WTC11 (cell line): ENCODE results near the gene COBLL1. TPM values are rescaled to one million over a fixed set of nuclear protein-coding genes. Genes with fewer than 3 reads are reported as not detected.
"Not testable (repeated sequence)": the region's sequence is repeated elsewhere in the genome, so short reads cannot be mapped to it uniquely, and the experiment has no call there.

ENCODE experiments used
- ATAC-seq: fragments of 200-7000 bp; cut with Tn5 transposase; 2 replicates; pipeline ENCODE4 v1.10.0; 2021; ENCODE audit warnings: mild to moderate bottlenecking, moderate library complexity
- CTCF ChIA-PET: fragments of 300-600 bp; sonication (Branson Sonifier 250); formaldehyde crosslinking; loops from one replicate; lab custom pipeline; 2021; ENCODE audit warnings: antibody characterized with exemption; lab: Charles Lee
- POLR2A ChIA-PET: fragments of 350-600 bp; sonication (Branson Sonifier 250); formaldehyde crosslinking; loops from one replicate; lab custom pipeline; 2021; ENCODE audit warnings: antibody characterized with exemption; lab: Charles Lee
- DNase-seq: peaks from one replicate; pipeline ENCODE4 v3.0.0; 2021; ENCODE audit warnings: low spot score
- H3K27ac Mint-ChIP-seq: 2 replicates; pipeline ENCODE4 v1.8.0; 2021; ENCODE audit warnings: mixed read lengths
- H3K27me3 Mint-ChIP-seq: 2 replicates; pipeline ENCODE4 v1.8.0; 2021; ENCODE audit warnings: low read depth, mild to moderate bottlenecking, moderate library complexity, mixed read lengths
- H3K36me3 Mint-ChIP-seq: 2 replicates; pipeline ENCODE4 v1.8.0; 2021; ENCODE audit warnings: mixed read lengths
- H3K4me1 Mint-ChIP-seq: 2 replicates; pipeline ENCODE4 v1.8.0; 2022; ENCODE audit warnings: mixed read lengths
- H3K4me3 Mint-ChIP-seq: 2 replicates; pipeline ENCODE4 v1.8.0; 2021; ENCODE audit warnings: mild to moderate bottlenecking, moderate library complexity, mixed read lengths
- H3K9me3 Mint-ChIP-seq: 2 replicates; pipeline ENCODE4 v1.8.0; 2021; ENCODE audit warnings: mixed read lengths
- CTCF ChIP-seq: fragments of 200-600 bp; IDR thresholded peaks from 2 replicates; pipeline ENCODE4 v1.8.0; 2022; ENCODE audit warnings: antibody characterized with exemption
- E2F1 ChIP-seq: sonication (generic); formaldehyde crosslinking; IDR thresholded peaks from 2 replicates; pipeline ENCODE4 v1.8.0; 2022; ENCODE audit warnings: mild to moderate bottlenecking, missing genetic modification reagents
- GRHL2 ChIP-seq: fragments of 250-450 bp; sonication (Bioruptor Pico); IDR thresholded peaks from 2 replicates; pipeline ENCODE4 v1.8.0; 2022; ENCODE audit warnings: mild to moderate bottlenecking, moderate library complexity; ENCODE audit not compliant: insufficient replicate concordance, severe bottlenecking
- PREB ChIP-seq: sonication (generic); formaldehyde crosslinking; IDR thresholded peaks from 2 replicates; pipeline ENCODE4 v1.8.1; 2022; ENCODE audit warnings: mild to moderate bottlenecking, missing genetic modification reagents, moderate library complexity, borderline replicate concordance
- SOX15 ChIP-seq: fragments of 250-450 bp; sonication (Bioruptor Pico); IDR thresholded peaks from 2 replicates; pipeline ENCODE4 v1.9.0; 2021; ENCODE audit warnings: mild to moderate bottlenecking
- TP53 ChIP-seq: sonication (generic); formaldehyde crosslinking; IDR thresholded peaks from 2 replicates; pipeline ENCODE4 v1.8.1; 2023; ENCODE audit warnings: mild to moderate bottlenecking, missing genetic modification reagents
- ZBTB21 ChIP-seq: sonication (generic); formaldehyde crosslinking; IDR thresholded peaks from 2 replicates; pipeline ENCODE4 v1.8.1; 2023; ENCODE audit warnings: mild to moderate bottlenecking, missing genetic modification reagents, borderline replicate concordance
- ZNF416 ChIP-seq: fragments of 250-450 bp; sonication (Bioruptor Pico); IDR thresholded peaks from 2 replicates; pipeline ENCODE4 v1.9.0; 2021; ENCODE audit warnings: mild to moderate bottlenecking, inconsistent platforms
- total RNA-seq: library from RNA; stranded (reverse); gene quantifications from 3 replicates; pipeline ENCODE4 v1.2.3, GENCODE V29; 2021
- TF ChIP-seq, protein P1 (sequence below): sonication (generic); formaldehyde crosslinking; IDR thresholded peaks from 2 replicates; pipeline ENCODE4 v1.8.1; 2022; ENCODE audit warnings: missing genetic modification reagents, borderline replicate concordance
- TF ChIP-seq, protein P2 (sequence below): sonication (generic); formaldehyde crosslinking; IDR thresholded peaks from 2 replicates; pipeline ENCODE4 v1.8.1; 2022; ENCODE audit warnings: low read depth, missing genetic modification reagents, borderline replicate concordance

The COBLL1 gene
- total RNA-seq, 1 experiment from 2014 or later: 5.8 TPM

DNA sequence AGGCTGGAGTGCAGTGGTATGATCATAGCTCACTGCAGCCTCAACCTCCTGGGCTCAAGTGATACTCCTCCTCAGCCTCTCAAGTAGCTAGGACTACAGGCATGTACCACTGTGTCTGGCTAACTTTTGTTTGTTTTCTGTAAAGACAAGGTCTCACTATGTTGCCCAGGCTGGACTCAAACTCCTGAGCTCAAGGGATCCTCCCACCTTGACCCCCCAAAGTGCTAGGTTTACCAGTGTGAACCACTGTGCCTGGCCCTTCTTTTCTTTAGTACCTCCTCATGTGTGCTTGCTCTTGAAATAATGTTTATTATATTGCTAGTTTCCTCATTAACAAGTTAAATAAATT lies 19.0 kb upstream of the COBLL1 start:
- TF ChIP-seq PREB (CRISPR knock-in tag) (no peak), GRHL2 (no peak), SOX15 (CRISPR knock-in tag) (no peak), E2F1 (CRISPR knock-in tag) (no peak), ZBTB21 (no peak)
- H3K9me3 Mint-ChIP-seq: no peaks in the 10 kb centered on the region
- 0 out of 2 replicates have a peak, but pooled peaks cover 3% of the 10 kb centered on the region for H3K4me1 Mint-ChIP-seq

DNA sequence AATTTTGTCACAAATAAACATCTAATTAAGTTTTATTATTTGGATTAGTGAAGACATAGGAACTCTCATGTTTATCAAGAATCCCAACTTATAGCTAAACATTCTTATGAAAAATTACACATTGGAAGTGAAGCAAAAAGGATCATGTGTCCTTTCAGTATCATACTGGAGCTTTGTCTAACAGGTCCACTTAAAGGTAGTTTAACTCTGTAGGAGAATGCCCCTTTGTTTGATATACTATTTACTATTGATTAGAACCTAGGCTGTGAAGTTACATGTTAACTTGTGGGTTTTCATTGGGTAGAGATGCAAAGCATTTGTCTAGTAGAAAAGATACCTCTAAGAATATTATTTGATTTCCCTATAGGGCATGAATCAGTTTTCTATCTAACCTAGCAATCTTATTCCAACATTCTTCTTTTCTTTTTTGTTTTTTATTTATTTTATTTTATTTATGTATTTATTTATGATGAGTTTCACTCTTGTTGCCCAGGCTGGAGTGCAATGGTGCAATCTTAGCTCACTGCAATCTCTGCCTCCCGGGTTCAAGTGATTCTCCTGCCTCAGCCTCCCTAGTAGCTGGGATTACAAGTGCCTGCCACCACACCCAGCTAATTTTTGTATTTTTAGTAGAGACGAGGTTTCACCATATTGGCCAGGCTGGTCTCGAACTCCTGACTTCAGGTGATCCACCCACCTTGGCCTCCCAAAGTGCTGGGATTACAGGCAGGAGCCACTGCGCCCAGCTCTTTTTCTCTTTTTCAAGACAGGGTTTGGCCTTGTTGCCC lies 18.5 kb upstream of the COBLL1 start:
- ATAC-seq, H3K4me1 Mint-ChIP-seq, H3K9me3 Mint-ChIP-seq, H3K36me3 Mint-ChIP-seq, H3K27me3 Mint-ChIP-seq, H3K4me3 Mint-ChIP-seq, H3K27ac Mint-ChIP-seq, DNase-seq: not testable (repeated sequence)
- CTCF ChIA-PET: interaction anchor here (1.7 kb wide), 1 partner anchor 18 kb away, joined by 5 read pairs; the partner anchor contains the start of gene COBLL1
- POLR2A ChIA-PET: interaction anchor here (1.5 kb wide), 1 partner anchor 18 kb away, joined by 4 read pairs; no protein-coding TSS in a partner anchor

More for the DNA sequence above, 19.0 kb upstream of the COBLL1 start:
- H3K27ac Mint-ChIP-seq: no peak overlapping the region
- no peaks in the 10 kb centered on the region for H3K36me3 Mint-ChIP-seq
- ChIA-PET CTCF (interaction anchor here (1.7 kb wide), 1 partner anchor 19 kb away, joined by 5 read pairs; the partner anchor contains the start of gene COBLL1), POLR2A (no interaction called here)
- no peak overlapping the region for H3K4me3 Mint-ChIP-seq
- ATAC-seq (no peak), DNase-seq (no peak)
- H3K27me3 Mint-ChIP-seq: no peaks in the 10 kb centered on the region

DNA sequence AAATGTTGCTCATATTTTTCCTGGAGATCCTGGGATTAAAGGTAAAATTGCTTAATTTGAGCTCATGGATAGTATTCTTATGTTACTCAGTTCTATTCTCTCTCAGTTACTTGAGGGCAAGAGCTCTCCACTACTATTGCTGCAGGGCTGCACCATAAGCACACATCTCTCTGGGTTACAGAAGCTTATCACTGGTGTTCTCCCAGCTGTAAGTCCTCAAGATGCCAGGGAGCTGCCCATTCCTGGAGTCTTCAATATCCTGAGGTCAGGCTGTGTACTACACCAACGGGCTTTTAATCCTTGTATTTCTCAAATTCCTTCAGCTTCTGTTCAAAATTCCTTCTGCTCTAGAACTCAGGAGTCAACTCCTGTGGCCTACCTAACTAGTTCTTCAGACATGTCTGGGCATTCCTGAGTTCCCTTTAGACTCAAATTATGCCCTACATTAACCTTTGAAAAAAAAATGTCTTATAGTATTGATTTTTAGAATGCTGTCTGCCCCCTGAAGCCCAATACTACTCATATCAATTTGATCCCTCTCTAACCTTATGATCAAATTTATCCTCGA lies 17.7 kb upstream of the COBLL1 start:
- H3K27me3 Mint-ChIP-seq: no peaks in the 10 kb centered on the region
- no peak overlapping the region for H3K4me3 Mint-ChIP-seq
- 0 out of 2 replicates have a peak, but pooled peaks cover 3% of the 10 kb centered on the region for H3K4me1 Mint-ChIP-seq
- ChIA-PET CTCF (interaction anchor here (1.7 kb wide), 1 partner anchor 17 kb away, joined by 5 read pairs; the partner anchor contains the start of gene COBLL1), POLR2A (interaction anchor here (1.5 kb wide), 1 partner anchor 17 kb away, joined by 4 read pairs; no protein-coding TSS in a partner anchor)
- DNase-seq: no peak
- no peaks in the 10 kb centered on the region for H3K9me3 Mint-ChIP-seq
- H3K27ac Mint-ChIP-seq: no peak overlapping the region; the same call in 1 of the 2 replicates
- ATAC-seq: no peak
- TF ChIP-seq CTCF (no peak), TP53 (CRISPR knock-in tag) (no peak), ZNF416 (CRISPR knock-in tag) (no peak)
- TF ChIP-seq, protein P1, sequence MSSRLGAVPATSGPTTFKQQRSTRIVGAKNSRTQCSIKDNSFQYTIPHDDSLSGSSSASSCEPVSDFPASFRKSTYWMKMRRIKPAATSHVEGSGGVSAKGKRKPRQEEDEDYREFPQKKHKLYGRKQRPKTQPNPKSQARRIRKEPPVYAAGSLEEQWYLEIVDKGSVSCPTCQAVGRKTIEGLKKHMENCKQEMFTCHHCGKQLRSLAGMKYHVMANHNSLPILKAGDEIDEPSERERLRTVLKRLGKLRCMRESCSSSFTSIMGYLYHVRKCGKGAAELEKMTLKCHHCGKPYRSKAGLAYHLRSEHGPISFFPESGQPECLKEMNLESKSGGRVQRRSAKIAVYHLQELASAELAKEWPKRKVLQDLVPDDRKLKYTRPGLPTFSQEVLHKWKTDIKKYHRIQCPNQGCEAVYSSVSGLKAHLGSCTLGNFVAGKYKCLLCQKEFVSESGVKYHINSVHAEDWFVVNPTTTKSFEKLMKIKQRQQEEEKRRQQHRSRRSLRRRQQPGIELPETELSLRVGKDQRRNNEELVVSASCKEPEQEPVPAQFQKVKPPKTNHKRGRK (CRISPR knock-in tag): no peak
- TF ChIP-seq, protein P2, sequence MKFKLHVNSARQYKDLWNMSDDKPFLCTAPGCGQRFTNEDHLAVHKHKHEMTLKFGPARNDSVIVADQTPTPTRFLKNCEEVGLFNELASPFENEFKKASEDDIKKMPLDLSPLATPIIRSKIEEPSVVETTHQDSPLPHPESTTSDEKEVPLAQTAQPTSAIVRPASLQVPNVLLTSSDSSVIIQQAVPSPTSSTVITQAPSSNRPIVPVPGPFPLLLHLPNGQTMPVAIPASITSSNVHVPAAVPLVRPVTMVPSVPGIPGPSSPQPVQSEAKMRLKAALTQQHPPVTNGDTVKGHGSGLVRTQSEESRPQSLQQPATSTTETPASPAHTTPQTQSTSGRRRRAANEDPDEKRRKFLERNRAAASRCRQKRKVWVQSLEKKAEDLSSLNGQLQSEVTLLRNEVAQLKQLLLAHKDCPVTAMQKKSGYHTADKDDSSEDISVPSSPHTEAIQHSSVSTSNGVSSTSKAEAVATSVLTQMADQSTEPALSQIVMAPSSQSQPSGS: no peak
- H3K36me3 Mint-ChIP-seq: no peaks in the 10 kb centered on the region
